Rectal smooth muscle tissue (tissue), 1 donor: Measurements from ENCODE around the gene PCDHGA2.
"Not testable (repeated sequence)": the region's sequence is repeated elsewhere in the genome, so short reads cannot be mapped to it uniquely, and the experiment has no call there.

Experiments
- H3K27ac ChIP-seq: one replicate; pipeline ENCODE4 v1.7.0; 2013; ENCODE audit warnings: low read depth, low read length, inconsistent platforms
- H3K27me3 ChIP-seq: one replicate; pipeline ENCODE4 v1.7.0; 2013; ENCODE audit warnings: low read length; ENCODE audit not compliant: control insufficient read depth, insufficient read depth
- H3K36me3 ChIP-seq: one replicate; pipeline ENCODE4 v1.7.0; 2013; ENCODE audit warnings: low read length; ENCODE audit not compliant: control insufficient read depth, insufficient read depth
- H3K4me1 ChIP-seq: one replicate; pipeline ENCODE4 v1.7.0; 2013; ENCODE audit warnings: low read length; ENCODE audit not compliant: control insufficient read depth, insufficient read depth
- H3K4me3 ChIP-seq: one replicate; pipeline ENCODE4 v1.7.0; 2013; ENCODE audit warnings: low read length
- H3K9ac ChIP-seq: one replicate; pipeline ENCODE4 v1.7.0; 2013; ENCODE audit warnings: low read length

The PCDHGA2 gene

DNA sequence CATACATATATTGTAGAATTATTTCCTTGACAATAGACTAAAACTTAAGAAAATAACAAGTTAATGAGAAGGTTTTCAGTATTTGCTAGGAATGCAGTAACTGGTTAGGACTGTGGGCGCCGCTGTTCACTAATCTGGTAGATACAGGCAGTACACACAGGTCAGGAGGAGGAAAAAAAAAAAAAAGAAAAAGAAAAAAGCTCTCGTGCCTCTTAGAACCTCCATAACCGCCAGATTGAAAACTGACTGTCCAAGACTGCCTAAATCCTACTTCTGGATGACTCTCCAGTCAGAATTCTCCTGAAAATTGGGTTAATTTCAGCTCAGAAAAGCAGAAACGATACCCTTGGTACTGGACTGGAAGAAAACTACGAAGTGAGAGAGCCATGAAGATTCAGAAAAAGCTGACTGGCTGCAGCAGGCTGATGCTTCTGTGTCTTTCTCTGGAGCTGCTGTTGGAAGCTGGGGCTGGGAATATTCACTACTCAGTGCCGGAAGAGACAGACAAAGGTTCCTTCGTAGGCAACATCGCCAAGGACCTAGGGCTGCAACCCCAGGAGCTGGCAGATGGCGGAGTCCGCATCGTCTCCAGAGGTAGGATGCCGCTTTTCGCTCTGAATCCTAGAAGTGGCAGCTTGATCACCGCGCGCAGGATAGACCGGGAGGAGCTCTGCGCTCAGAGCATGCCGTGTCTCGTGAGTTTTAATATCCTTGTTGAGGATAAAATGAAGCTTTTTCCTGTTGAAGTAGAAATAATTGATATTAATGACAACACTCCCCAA, 8.1 kb upstream of the PCDHGA2 start, which contains the start of gene PCDHGA1:
PCDHGA1 (plus strand) TSS at position 216 of the 782 bp plus-strand sequence.
- Histone ChIP-seq H3K4me1 (no peaks in the 10 kb centered on the region), H3K9ac (no peak within 1 kb of the TSS), H3K4me3 (peak within 1 kb of the TSS; percentile 23), H3K27ac (no peak within 1 kb of the TSS), H3K36me3 (no peaks in the 10 kb centered on the region), H3K27me3 (no peaks in the 10 kb centered on the region)

DNA sequence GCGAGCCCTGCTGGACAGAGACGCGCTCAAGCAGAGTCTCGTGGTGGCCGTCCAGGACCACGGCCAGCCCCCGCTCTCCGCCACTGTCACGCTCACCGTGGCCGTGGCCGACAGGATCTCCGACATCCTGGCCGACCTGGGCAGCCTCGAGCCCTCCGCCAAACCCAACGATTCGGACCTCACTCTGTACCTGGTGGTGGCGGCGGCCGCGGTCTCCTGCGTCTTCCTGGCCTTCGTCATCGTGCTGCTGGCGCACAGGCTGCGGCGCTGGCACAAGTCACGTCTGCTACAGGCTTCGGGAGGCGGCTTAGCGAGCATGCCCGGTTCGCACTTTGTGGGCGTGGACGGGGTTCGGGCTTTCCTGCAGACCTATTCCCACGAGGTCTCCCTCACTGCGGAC, 6.0 kb upstream of the PCDHGA2 start:
- H3K4me3 ChIP-seq, H3K9ac ChIP-seq, H3K27me3 ChIP-seq: not testable (repeated sequence)

GRCh38 chr5:141340781-141341354, 2.3 kb downstream of the PCDHGA2 start:
- not testable (repeated sequence) for H3K27me3 ChIP-seq, H3K9ac ChIP-seq, H3K27ac ChIP-seq, H3K36me3 ChIP-seq, H3K4me1 ChIP-seq, H3K4me3 ChIP-seq

More for the DNA sequence above, 6.0 kb upstream of the PCDHGA2 start:
- H3K36me3 ChIP-seq, H3K4me1 ChIP-seq, H3K27ac ChIP-seq: not testable (repeated sequence)

GRCh38 chr5:141342773-141343172, 4.2 kb downstream of the PCDHGA2 start:
- H3K9ac ChIP-seq: no peak overlapping the region

GRCh38 chr5:141343242-141343952, 4.8 kb downstream of the PCDHGA2 start, which contains the start of gene PCDHGA3:
Gene PCDHGA3, plus strand, starts transcription at chr5:141343829. Its CDS starts 205 bp downstream, at chr5:141344034.
- Histone ChIP-seq H3K36me3 (no peaks in the 10 kb centered on the region), H3K9ac (no peak within 1 kb of the TSS), H3K27ac (no peak within 1 kb of the TSS), H3K4me3 (no peak within 1 kb of the TSS), H3K4me1 (no peaks in the 10 kb centered on the region), H3K27me3 (no peaks in the 10 kb centered on the region)

More at GRCh38 chr5:141342773-141343172, 4.2 kb downstream of the PCDHGA2 start:
- no peaks in the 10 kb centered on the region for H3K36me3 ChIP-seq
- no peaks in the 10 kb centered on the region for H3K4me1 ChIP-seq
- H3K4me3 ChIP-seq: no peak overlapping the region
- H3K27me3 ChIP-seq: no peaks in the 10 kb centered on the region
- H3K27ac ChIP-seq: no peak overlapping the region

GRCh38 chr5:141343953-141344463, 5.4 kb downstream of the PCDHGA2 start:
- Histone ChIP-seq H3K27ac (no peak overlapping the region), H3K9ac (no peak overlapping the region), H3K27me3 (no peaks in the 10 kb centered on the region), H3K4me1 (no peaks in the 10 kb centered on the region), H3K36me3 (no peaks in the 10 kb centered on the region), H3K4me3 (no peak overlapping the region)

DNA sequence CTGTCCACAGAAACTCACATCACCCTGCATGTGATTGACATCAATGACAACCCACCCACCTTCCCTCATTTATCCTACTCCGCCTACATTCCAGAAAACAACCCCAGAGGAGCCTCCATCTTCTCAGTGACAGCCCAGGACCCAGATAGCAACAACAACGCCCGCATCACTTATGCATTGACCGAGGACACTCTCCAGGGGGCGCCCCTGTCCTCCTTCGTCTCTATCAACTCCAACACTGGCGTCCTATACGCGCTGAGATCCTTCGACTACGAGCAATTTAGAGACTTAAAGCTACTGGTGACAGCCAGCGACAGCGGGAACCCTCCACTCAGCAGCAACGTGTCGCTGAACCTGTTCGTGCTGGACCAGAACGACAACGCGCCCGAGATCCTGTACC, 6.8 kb downstream of the PCDHGA2 start:
- Histone ChIP-seq H3K27me3 (no peaks in the 10 kb centered on the region), H3K4me3 (no peak overlapping the region), H3K36me3 (no peaks in the 10 kb centered on the region), H3K9ac (no peak overlapping the region), H3K4me1 (no peaks in the 10 kb centered on the region), H3K27ac (no peak overlapping the region)

- H3K4me1 ChIP-seq: not testable (repeated sequence)
These were observed 7.5 kb downstream of the PCDHGA2 start for GRCh38 chr5:141346017-141346416.

DNA sequence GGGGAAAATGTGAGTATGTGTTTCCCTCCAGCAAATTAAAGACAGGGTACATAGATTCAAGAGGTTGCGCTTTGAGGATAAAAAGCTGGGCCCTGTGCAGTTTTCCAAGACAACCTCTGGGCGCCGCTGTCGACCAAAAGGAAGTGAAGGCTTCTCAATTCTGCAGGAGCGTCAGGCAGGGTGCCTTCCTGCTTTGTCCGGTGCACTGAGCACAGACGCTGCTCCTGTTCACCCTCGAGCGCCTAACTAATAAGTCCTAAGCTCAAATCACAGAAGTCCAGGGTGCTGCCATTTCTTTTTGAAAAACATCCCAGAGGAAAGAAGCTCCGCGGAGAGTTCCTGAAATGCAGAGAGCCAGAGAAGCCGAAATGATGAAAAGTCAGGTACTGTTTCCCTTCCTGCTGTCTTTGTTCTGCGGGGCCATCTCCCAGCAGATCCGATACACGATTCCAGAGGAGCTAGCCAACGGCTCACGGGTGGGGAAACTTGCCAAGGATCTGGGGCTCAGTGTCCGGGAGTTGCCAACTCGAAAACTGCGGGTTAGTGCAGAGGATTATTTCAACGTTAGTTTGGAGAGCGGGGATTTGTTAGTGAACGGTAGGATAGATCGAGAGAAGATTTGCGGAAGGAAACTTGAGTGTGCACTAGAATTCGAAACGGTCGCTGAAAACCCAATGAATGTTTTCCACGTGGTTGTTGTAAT, 11.5 kb downstream of the PCDHGA2 start, which contains the start of gene PCDHGB1:
PCDHGB1 (plus strand) TSS at position 183 of the 703 bp plus-strand sequence; CDS start at position 345, 162 bp downstream.
- no peak within 1 kb of the TSS for H3K9ac ChIP-seq
- H3K36me3 ChIP-seq: no peaks in the 10 kb centered on the region
- no peaks in the 10 kb centered on the region for H3K4me1 ChIP-seq
- no peaks in the 10 kb centered on the region for H3K27me3 ChIP-seq
- no peak within 1 kb of the TSS for H3K27ac ChIP-seq
- H3K4me3 ChIP-seq: peak within 1 kb of the TSS; percentile 52

More at GRCh38 chr5:141346017-141346416, 7.5 kb downstream of the PCDHGA2 start:
- not testable (repeated sequence) for H3K27me3 ChIP-seq, H3K27ac ChIP-seq, H3K4me3 ChIP-seq, H3K9ac ChIP-seq, H3K36me3 ChIP-seq

DNA sequence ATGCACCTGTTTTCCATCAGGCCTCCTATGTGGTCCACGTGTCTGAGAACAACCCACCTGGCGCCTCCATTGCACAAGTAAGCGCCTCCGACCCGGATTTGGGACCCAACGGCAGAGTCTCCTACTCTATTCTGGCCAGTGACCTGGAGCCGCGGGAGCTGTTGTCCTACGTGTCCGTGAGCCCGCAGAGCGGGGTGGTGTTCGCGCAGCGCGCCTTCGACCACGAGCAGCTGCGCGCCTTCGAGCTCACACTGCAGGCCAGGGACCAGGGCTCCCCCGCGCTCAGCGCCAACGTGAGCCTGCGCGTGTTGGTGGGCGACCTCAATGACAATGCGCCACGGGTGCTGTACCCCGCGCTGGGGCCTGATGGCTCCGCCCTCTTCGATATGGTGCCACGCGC, 13.0 kb downstream of the PCDHGA2 start:
- Histone ChIP-seq H3K9ac (no peak overlapping the region), H3K4me3 (no peak overlapping the region), H3K36me3 (no peaks in the 10 kb centered on the region), H3K27ac (no peak overlapping the region), H3K27me3 (no peaks in the 10 kb centered on the region), H3K4me1 (no peaks in the 10 kb centered on the region)

DNA sequence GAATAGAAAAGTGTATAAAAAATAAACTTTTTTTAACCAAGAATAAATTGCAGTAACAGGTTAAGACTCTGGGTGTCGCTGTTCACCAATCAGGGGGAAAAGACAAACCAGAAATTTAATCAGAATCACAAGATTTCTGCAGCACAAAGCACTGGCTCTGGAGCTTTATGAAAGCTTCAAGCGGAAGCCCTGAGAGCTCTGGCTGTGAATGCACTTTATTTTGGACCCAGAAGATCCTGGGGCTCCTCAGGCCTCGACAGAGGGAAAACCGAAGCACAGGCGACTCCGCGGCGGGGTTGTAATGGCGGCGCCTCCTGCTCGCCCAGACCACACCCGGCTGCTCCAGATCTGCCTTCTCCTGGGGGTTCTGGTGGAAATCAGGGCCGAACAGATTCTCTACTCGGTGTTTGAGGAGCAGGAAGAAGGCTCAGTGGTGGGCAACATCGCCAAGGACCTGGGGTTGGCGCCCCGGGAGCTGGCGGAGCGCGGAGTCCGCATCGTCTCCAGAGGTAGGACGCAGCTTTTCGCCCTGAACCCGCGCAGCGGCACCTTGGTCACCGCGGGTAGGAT, 16.4 kb downstream of the PCDHGA2 start, which contains the start of gene PCDHGA4:
PCDHGA4 (plus strand) TSS at position 122 of the 570 bp plus-strand sequence; CDS start at position 209, 87 bp downstream.
- Histone ChIP-seq H3K36me3 (no peaks in the 10 kb centered on the region), H3K27ac (no peak within 1 kb of the TSS), H3K4me1 (no peaks in the 10 kb centered on the region), H3K4me3 (peak within 1 kb of the TSS; percentile 29), H3K27me3 (no peaks in the 10 kb centered on the region), H3K9ac (no peak within 1 kb of the TSS)
